Pancreas (tissue), 10 donors: ENCODE results near the gene RGS18. TPM values are rescaled to one million over a fixed set of nuclear protein-coding genes. Genes with fewer than 3 reads are reported as not detected.

Experiments used
- ATAC-seq, 4 donors: fragments of 200-7000 bp; cut with Tn5 transposase; one replicate each; pipeline versions ENCODE4 v1.8.0 to v1.9.1; 2020; ENCODE audit warnings: mild to moderate bottlenecking in 4 of 4, moderate library complexity in 4 of 4
- DNase-seq, 6 donors: peaks; one replicate each; pipeline ENCODE4 v3.0.0-alpha.2; 2020
- FAIRE-seq: peaks from 2 replicates; lab custom pipeline; 2012; peaks lifted over from hg19 to GRCh38; lab: Jason Lieb, UNC
- H3K27ac ChIP-seq, 4 donors: fragments of 200-600 bp; sonication (generic); 1 replicate in 3 of 4; 2 replicates in 1 of 4; pipeline versions ENCODE4 v1.5.0 to v1.8.0; 2020
- H3K27me3 ChIP-seq, 4 donors: fragments of 200-600 bp; one replicate each; pipeline ENCODE4 v1.8.0; 2021
- H3K36me3 ChIP-seq, 3 donors: fragments of 200-600 bp; sonication (generic) in 1 of 3; one replicate each; pipeline versions ENCODE4 v1.5.0 to v1.8.0; 2020 to 2021
- H3K4me1 ChIP-seq, 3 donors: fragments of 200-600 bp; one replicate each; pipeline ENCODE4 v1.8.0; 2021
- H3K4me3 ChIP-seq, 4 donors: fragments of 200-600 bp; sonication (generic) in 2 of 4; one replicate each; pipeline versions ENCODE4 v1.5.0 to v1.8.0; 2020 to 2021
- H3K9me3 ChIP-seq, 4 donors: fragments of 200-600 bp; one replicate each; pipeline ENCODE4 v1.8.0; 2021
- CTCF ChIP-seq, 4 donors: fragments of 200-600 bp; sonication (generic) in 3 of 4; IDR thresholded peaks; one replicate each; pipeline versions ENCODE4 v1.5.0 to v1.8.0; 2021; ENCODE audit warnings: antibody characterized with exemption in 4 of 4
- WGBS, 2 donors: extraction: QIAGEN DNeasy Blood & Tissue Kit; methylation state at CpG; one replicate each; pipeline ENCODE4 v1.1.7; 2013; 5-methylcytosine and 5-hydroxymethylcytosine counted together
- intact Hi-C, 3 donors: fragments of 100-400 bp; cut with DNase I; formaldehyde crosslinking; loops; one replicate each; pipeline versions ENCODE4 v1.11.1 to v1.14.2; 2022
- polyA plus RNA-seq, 2 donors: library from polyadenylated mRNA; stranded (reverse); fragments of 200-250 nt; gene quantifications; one replicate each; pipeline ENCODE4 v1.2.3, GENCODE V29; 2013
- total RNA-seq, 6 donors: library from RNA; stranded (reverse); fragmentation: NEBNext Ultra II Directional in 4 of 6; extraction: Animal tissue kit (Norgen Biotek cat#: 25700) in 4 of 6; gene quantifications; one replicate each; pipeline versions ENCODE4 v1.2.1 to v1.2.4, GENCODE V29; 2021 to 2023
- donor health status: healthy with polysubstance abuse.
- donor health status: DM: no; HTN: no; CAD: no; lungs with moderate emphysema.
- donor health status: DM: no; HTN: no; CAD: no.
- donor health status: control.
- donor health status: control.
- donor health status: Bipolar disorder and iron deficiency.
- donor health status: DM: yes; HTN: yes; CAD: no.
- donor health status: DM: no; HTN: no; CAD: no.
- donor health status: DM: no; HTN: no; CAD: no.
- donor health status: DM: yes; HTN: yes; CAD: no.

RGS18 gene
- total and polyA plus RNA-seq, 8 donors = 0.09 to 1.5 (median 0.38) TPM; not detected in 1

GRCh38 chr1:192167911-192168700 lies 9.8 kb downstream of the RGS18 start:
- FAIRE-seq (no peak), ATAC-seq (no peak), DNase-seq (no peak)
- H3K27me3 ChIP-seq = no peaks in the 10 kb centered on the region
- intact Hi-C loops = no loop called here
- H3K4me3 ChIP-seq = no peak overlapping the region
- H3K27ac ChIP-seq = no peak overlapping the region
- WGBS, 2 donors = 91 to 94% methylated on average over 3 of the region's 3 CpGs
- H3K36me3 ChIP-seq = no peaks in the 10 kb centered on the region
- TF ChIP-seq CTCF (IDR thresholded peaks at IDR 0.05) = no peak
- peaks cover 0 to 6% (median 0%) of the 10 kb centered on the region in 3 donors for H3K4me1 ChIP-seq
- H3K9me3 ChIP-seq = no peaks in the 10 kb centered on the region

- H3K27me3 ChIP-seq = no peaks in the 10 kb centered on the region
- TF ChIP-seq CTCF (IDR thresholded peaks at IDR 0.05) = no peak
- intact Hi-C loops = no loop called here
- peaks cover 0 to 6% (median 0%) of the 10 kb centered on the region in 3 donors for H3K4me1 ChIP-seq
- 36 to 39% methylated on average over 4 of the region's 4 CpGs for WGBS, 2 donors
- no peak for ATAC-seq
- FAIRE-seq = no peak
- no peaks in the 10 kb centered on the region for H3K36me3 ChIP-seq
- no peak overlapping the region for H3K27ac ChIP-seq
- no peak for DNase-seq
- no peaks in the 10 kb centered on the region for H3K9me3 ChIP-seq
- no peak overlapping the region for H3K4me3 ChIP-seq
Measured at GRCh38 chr1:192168964-192169363, 10.7 kb downstream of the RGS18 start.

- no peak for TF ChIP-seq CTCF (IDR thresholded peaks at IDR 0.05)
- no peaks in the 10 kb centered on the region for H3K36me3 ChIP-seq
- no peak for FAIRE-seq
- no peak overlapping the region for H3K27ac ChIP-seq
- no peak overlapping the region for H3K4me3 ChIP-seq
- H3K4me1 ChIP-seq = peaks cover 0 to 6% (median 0%) of the 10 kb centered on the region in 3 donors
- peak in 1 of 4 donors; percentile 32 for ATAC-seq
- intact Hi-C loops = no loop called here
- 33 to 38% methylated on average over 6 of the region's 6 CpGs for WGBS, 2 donors
- H3K9me3 ChIP-seq = no peaks in the 10 kb centered on the region
- DNase-seq = no peak
- H3K27me3 ChIP-seq = no peaks in the 10 kb centered on the region
Measured at GRCh38 chr1:192170196-192170984, 12.1 kb downstream of the RGS18 start.

- FAIRE-seq (no peak), DNase-seq (no peak), ATAC-seq (no peak)
- intact Hi-C loops = no loop called here
- no peak for TF ChIP-seq CTCF (IDR thresholded peaks at IDR 0.05)
- Histone ChIP-seq H3K4me1 (peaks cover 0 to 6% (median 0%) of the 10 kb centered on the region in 3 donors), H3K27ac (no peak overlapping the region), H3K4me3 (no peak overlapping the region), H3K36me3 (no peaks in the 10 kb centered on the region), H3K27me3 (no peaks in the 10 kb centered on the region), H3K9me3 (no peaks in the 10 kb centered on the region)
- WGBS, 2 donors = 75 to 76% methylated on average over 3 of the region's 3 CpGs
Measured at GRCh38 chr1:192171123-192171522, 12.9 kb downstream of the RGS18 start.
